Measurements from ENCODE around the gene KCNJ12.
"Not testable (repeated sequence)": the region's sequence is repeated elsewhere in the genome, so short reads cannot be mapped to it uniquely, and the experiment has no call there.

Gene KCNJ12

GRCh38 chr17:21349358-21350050, 26.7 kb upstream of the KCNJ12 start:
- DNase-seq: not testable (repeated sequence)

- DNase-seq: not testable (repeated sequence)
Measured at GRCh38 chr17:21350495-21350894, 25.7 kb upstream of the KCNJ12 start.

GRCh38 chr17:21351366-21352065, 24.6 kb upstream of the KCNJ12 start:
- no peak for DNase-seq

- no peak for DNase-seq
Measured at GRCh38 chr17:21352221-21352980, 23.8 kb upstream of the KCNJ12 start.

GRCh38 chr17:21352981-21353265, 23.2 kb upstream of the KCNJ12 start:
- no peak for DNase-seq

- no peak for DNase-seq
Measured at GRCh38 chr17:21353326-21354010, 22.7 kb upstream of the KCNJ12 start.

GRCh38 chr17:21354796-21355385, 21.3 kb upstream of the KCNJ12 start:
- no peak for DNase-seq

- DNase-seq: no peak
Measured at GRCh38 chr17:21355586-21355985, 20.6 kb upstream of the KCNJ12 start.

GRCh38 chr17:21356537-21357127, 19.5 kb upstream of the KCNJ12 start:
- DNase-seq: no peak

- no peak for DNase-seq
Measured at GRCh38 chr17:21357281-21357680, 18.9 kb upstream of the KCNJ12 start.

- DNase-seq: no peak
Measured at GRCh38 chr17:21357696-21358656, 18.2 kb upstream of the KCNJ12 start.

GRCh38 chr17:21358682-21359482, 17.3 kb upstream of the KCNJ12 start:
- DNase-seq: no peak

- DNase-seq: no peak
Measured at GRCh38 chr17:21359483-21359840, 16.7 kb upstream of the KCNJ12 start.

- no peak for DNase-seq
Measured at GRCh38 chr17:21360048-21360447, 16.1 kb upstream of the KCNJ12 start.

GRCh38 chr17:21361020-21361809, 14.9 kb upstream of the KCNJ12 start:
- DNase-seq: no peak

GRCh38 chr17:21362331-21362931, 13.7 kb upstream of the KCNJ12 start:
- no peak for DNase-seq

GRCh38 chr17:21363776-21364642, 12.1 kb upstream of the KCNJ12 start:
- DNase-seq: no peak

GRCh38 chr17:21365016-21365415, 11.1 kb upstream of the KCNJ12 start:
- DNase-seq: no peak

All from stimulated activated CD4-positive, alpha-beta T cell treated with anti-CD3 and anti-CD28 coated beads, Interleukin-4, amount 100 ng/mL, for 4 hours (primary cell).